A549 treated with DMSO at 1 μM for 4 hours (cell line): Measurements from ENCODE around the gene TLCD1. TPM values are rescaled to one million over a fixed set of nuclear protein-coding genes. Genes with fewer than 3 reads are reported as not detected.

ENCODE experiments used
- total RNA-seq: library from RNA; stranded (reverse); fragments of 200-300 nt; extraction: Qiagen RNA extraction; gene quantifications from 5 replicates; pipeline ENCODE4 v1.2.3, GENCODE V29; 2022; ENCODE audit warnings: low read depth

Gene TLCD1
- total RNA-seq = 31.2 to 50.8 TPM (median 45.6 TPM) in 5 replicates

DNA sequence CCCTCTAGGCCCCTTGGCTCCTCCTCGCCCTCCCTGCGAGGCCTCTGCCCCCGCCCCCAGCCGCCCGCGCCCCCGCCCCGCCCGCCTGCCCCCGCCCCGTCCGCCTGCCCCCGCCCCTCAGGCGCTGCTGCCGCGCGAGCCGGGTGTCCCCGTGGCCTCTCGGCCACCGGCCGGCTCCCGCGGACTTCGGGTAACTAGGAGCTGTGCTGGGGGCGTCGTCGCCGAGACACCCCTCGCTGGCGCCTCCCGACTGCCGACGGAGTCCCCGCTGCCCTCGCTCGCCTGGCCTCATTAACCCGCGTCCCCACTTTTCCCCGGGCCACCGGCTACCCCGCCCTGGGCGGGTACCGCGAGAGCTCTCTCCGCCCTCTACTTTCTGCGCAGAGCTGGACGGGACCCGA is at the start of gene TLCD1:
Gene TLCD1, minus strand, starts transcription at position 8 of the 401 bp plus-strand sequence. CDS start 136 bp downstream, outside the sequence.

GRCh38 chr17:28743243-28744103 is 17.4 kb upstream of the TLCD1 start, which contains the start of gene TRAF4:
TSS of gene TRAF4 (plus strand) at chr17:28744011. CDS start at chr17:28744113, 102 bp downstream.

GRCh38 chr17:28728364-28729200 is 2.5 kb upstream of the TLCD1 start, which contains the start of gene NEK8:
TSS of gene NEK8 (plus strand) at chr17:28728788. CDS start at chr17:28728814, 26 bp downstream.

GRCh38 chr17:28717578-28718332 is 8.3 kb downstream of the TLCD1 start, which contains the start of gene RAB34:
TSS of gene RAB34 (minus strand) at chr17:28717868. CDS start at chr17:28717266, 602 bp downstream.

DNA sequence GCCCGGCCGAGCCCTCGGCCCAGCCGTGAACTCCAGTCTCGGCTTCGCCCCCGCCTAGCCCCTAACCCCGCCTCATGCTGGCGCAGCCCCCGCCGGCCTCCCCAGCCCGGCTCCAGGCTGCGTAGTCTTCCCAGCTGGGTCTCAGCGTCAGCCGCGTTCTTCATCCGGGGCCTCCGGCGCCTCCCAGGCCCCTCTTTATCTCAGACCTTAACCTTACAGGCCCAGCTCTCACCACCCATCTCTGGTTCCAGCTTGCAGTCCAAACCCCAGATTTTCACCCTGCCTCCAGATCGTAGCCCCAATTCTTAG is 14.4 kb downstream of the TLCD1 start, which contains the start of gene PROCA1:
Gene PROCA1, minus strand, starts transcription at position 166 of the 309 bp plus-strand sequence. CDS start 228 bp downstream, outside the sequence.

Other genes starting within 250 kb of the TLCD1 start
- 0.02 to 0.05 TPM (median 0.03 TPM) in 3 of 5 replicates, not detected in the others for gene FOXN1, start 219.9 kb downstream of the TLCD1 start, total RNA-seq
- 26.3 to 34.7 TPM (median 29.9 TPM) in 5 replicates for gene UNC119, start 173.6 kb downstream of the TLCD1 start, total RNA-seq
- 57.3 to 64.3 TPM (median 61.4 TPM) in 5 replicates for gene PIGS, start 154.7 kb downstream of the TLCD1 start, total RNA-seq
- gene ALDOC, start 149.3 kb downstream of the TLCD1 start, total RNA-seq = 1.4 to 2.3 TPM (median 1.8 TPM) in 5 replicates
- 77.8 to 88.5 TPM (median 81.4 TPM) in 5 replicates for gene SPAG5, start 127.2 kb downstream of the TLCD1 start, total RNA-seq
- 3.8 to 7.0 TPM (median 6.0 TPM) in 5 replicates for gene RSKR, start 112.0 kb downstream of the TLCD1 start, total RNA-seq
- gene BLTP2, start 81.1 kb downstream of the TLCD1 start, total RNA-seq = 58.3 to 71.6 TPM (median 70.6 TPM) in 5 replicates
- gene SDF2, start 64.3 kb downstream of the TLCD1 start, total RNA-seq = 86.5 to 94.5 TPM (median 88.1 TPM) in 5 replicates
- 74.5 to 78.6 TPM (median 77.8 TPM) in 5 replicates for gene SUPT6H, start 64.0 kb downstream of the TLCD1 start, total RNA-seq
- gene PROCA1, start 14.3 kb downstream of the TLCD1 start, total RNA-seq = 1.0 to 1.7 TPM (median 1.1 TPM) in 5 replicates
- 233 to 267 TPM (median 261 TPM) in 5 replicates for gene RAB34, start 8.4 kb downstream of the TLCD1 start, total RNA-seq
- 1,965 to 2,250 TPM (median 2,168 TPM) in 5 replicates for gene RPL23A, start 6.2 kb downstream of the TLCD1 start, total RNA-seq
- 4.1 to 4.9 TPM (median 4.5 TPM) in 5 replicates for gene NEK8, start 2.6 kb upstream of the TLCD1 start, total RNA-seq
- gene TRAF4, start 17.8 kb upstream of the TLCD1 start, total RNA-seq = 70.5 to 86.4 TPM (median 76.4 TPM) in 5 replicates
- gene FAM222B, start 116.6 kb upstream of the TLCD1 start, total RNA-seq = 19.4 to 22.2 TPM (median 21.7 TPM) in 5 replicates
- 83.5 to 92.0 TPM (median 85.0 TPM) in 5 replicates for gene ERAL1, start 128.8 kb upstream of the TLCD1 start, total RNA-seq
- gene FLOT2, start 171.5 kb upstream of the TLCD1 start, total RNA-seq = 71.6 to 82.0 TPM (median 73.7 TPM) in 5 replicates
- 4.4 to 6.1 TPM (median 5.4 TPM) in 5 replicates for gene DHRS13, start 176.8 kb upstream of the TLCD1 start, total RNA-seq
- gene PHF12, start 225.3 kb upstream of the TLCD1 start, total RNA-seq = 32.0 to 42.7 TPM (median 34.3 TPM) in 5 replicates